H1 (cell line): ENCODE measurements around the gene NDEL1. TPM values are rescaled to one million over a fixed set of nuclear protein-coding genes. Genes with fewer than 3 reads are reported as not detected.

ENCODE experiments used
- CTCF ChIA-PET: fragments of 300-600 bp; sonication (Branson Sonifier 250); formaldehyde crosslinking; loops from one replicate; lab custom pipeline; 2021; ENCODE audit not compliant: partially characterized antibody; lab: Charles Lee
- POLR2A ChIA-PET: fragments of 300-600 bp; sonication (Branson Sonifier 250); formaldehyde crosslinking; loops from one replicate; lab custom pipeline; 2021; ENCODE audit warnings: inconsistent platforms; ENCODE audit not compliant: partially characterized antibody; lab: Charles Lee
- DNase-seq, 2 experiments: peaks; one replicate each; pipeline versions ENCODE4 v3.0.0 to v3.0.0-alpha.2; 2010 to 2022; ENCODE audit warnings: low spot score in 2 of 2, low read depth in 1 of 2, mixed read lengths in 1 of 2
- FAIRE-seq: peaks from 2 replicates; lab custom pipeline; 2011; peaks lifted over from hg19 to GRCh38; lab: Jason Lieb, UNC
- H2AFZ ChIP-seq: 2 replicates; pipeline ENCODE4 v1.8.1; 2012; ENCODE audit warnings: low read length, inconsistent platforms
- H2AK5ac ChIP-seq: 2 replicates; pipeline ENCODE4 v1.6.1; 2013; ENCODE audit warnings: low read depth, low read length
- H2BK120ac ChIP-seq: replicated peaks from 2 replicates; pipeline ENCODE3; 2013; ENCODE audit warnings: low read depth, low read length, inconsistent platforms
- H2BK12ac ChIP-seq: 2 replicates; pipeline ENCODE4 v1.6.1; 2013; ENCODE audit warnings: low read depth, low read length
- H2BK15ac ChIP-seq: 2 replicates; pipeline ENCODE4 v1.6.1; 2013; ENCODE audit warnings: low read length
- H2BK20ac ChIP-seq: 2 replicates; pipeline ENCODE4 v1.6.1; 2013; ENCODE audit warnings: low read length
- H2BK5ac ChIP-seq: 2 replicates; pipeline ENCODE4 v1.6.1; 2013; ENCODE audit warnings: low read depth, low read length
- H3K14ac ChIP-seq: 2 replicates; pipeline ENCODE4 v1.6.1; 2013; ENCODE audit warnings: inconsistent platforms; ENCODE audit not compliant: insufficient read length
- H3K18ac ChIP-seq: 2 replicates; pipeline ENCODE4 v1.6.1; 2013; ENCODE audit warnings: low read length; ENCODE audit errors: extremely low read depth
- H3K23ac ChIP-seq: 2 replicates; pipeline ENCODE4 v1.6.1; 2013; ENCODE audit warnings: inconsistent platforms; ENCODE audit not compliant: insufficient read length
- H3K23me2 ChIP-seq: 2 replicates; pipeline ENCODE4 v1.6.1; 2013; ENCODE audit warnings: low read depth, low read length
- H3K27ac ChIP-seq: 2 replicates; pipeline ENCODE4 v1.6.1; 2011; ENCODE audit warnings: low read depth, low read length, inconsistent platforms
- H3K27me3 ChIP-seq, 4 experiments: replicated peaks in 1 of 4; 1 replicate in 1 of 4; 2 replicates in 3 of 4; pipeline versions ENCODE4 v1.6.1 to v1.8.1; 2011 to 2013; ENCODE audit warnings: low read length in 3 of 4, mild to moderate bottlenecking in 3 of 4, inconsistent platforms in 2 of 4, mixed read lengths in 2 of 4, moderate library complexity in 1 of 4; ENCODE audit not compliant: control insufficient read depth in 3 of 4, insufficient read depth in 3 of 4; ENCODE audit errors: extremely low read depth in 1 of 4
- H3K36me3 ChIP-seq, 4 experiments: 2 replicates each; pipeline versions ENCODE4 v1.6.1 to v1.8.1; 2011 to 2013; ENCODE audit warnings: mild to moderate bottlenecking in 4 of 4, low read length in 3 of 4, moderate library complexity in 2 of 4, control low read depth in 1 of 4, inconsistent platforms in 1 of 4; ENCODE audit not compliant: insufficient read depth in 4 of 4, control insufficient read depth in 2 of 4
- H3K4ac ChIP-seq: replicated peaks from 2 replicates; pipeline ENCODE3; 2013; ENCODE audit warnings: low read length, low read depth, mixed read lengths, inconsistent platforms; ENCODE audit not compliant: insufficient read length
- H3K4me1 ChIP-seq, 4 experiments: replicated peaks in 1 of 4; 1 replicate in 1 of 4; 2 replicates in 3 of 4; pipeline versions ENCODE4 v1.6.1 to v1.8.1; 2011 to 2013; ENCODE audit warnings: low read length in 3 of 4, inconsistent platforms in 2 of 4, mixed read lengths in 1 of 4; ENCODE audit not compliant: insufficient read depth in 4 of 4, control insufficient read depth in 3 of 4
- H3K4me2 ChIP-seq, 2 experiments: 2 replicates each; pipeline versions ENCODE4 v1.6.1 to v1.8.1; 2011 to 2013; ENCODE audit warnings: low read depth in 2 of 2, low read length in 2 of 2, control low read depth in 1 of 2, inconsistent platforms in 1 of 2, mild to moderate bottlenecking in 1 of 2; ENCODE audit not compliant: insufficient read depth in 1 of 2
- H3K4me3 ChIP-seq, 4 experiments: fragments of 200-600, 300-600 bp in 1 of 4; sonication (generic), shearing (Covaris generic), sonication (Bioruptor Twin) in 1 of 4; 2 replicates each; pipeline versions ENCODE4 v1.5.1 to v1.8.1; 2011 to 2016; ENCODE audit warnings: low read length in 4 of 4, low read depth in 3 of 4, control low read depth in 2 of 4, inconsistent platforms in 2 of 4, mild to moderate bottlenecking in 2 of 4, mixed read lengths in 1 of 4, moderate library complexity in 1 of 4; ENCODE audit not compliant: insufficient read depth in 2 of 4; ENCODE audit errors: extremely low read depth in 1 of 4
- H3K56ac ChIP-seq: replicated peaks from 2 replicates; pipeline ENCODE3; 2013; ENCODE audit warnings: low read depth, mild to moderate bottlenecking, mixed read lengths, low read length, inconsistent platforms; ENCODE audit not compliant: insufficient read length
- H3K79me1 ChIP-seq: 2 replicates; pipeline ENCODE4 v1.6.1; 2013; ENCODE audit warnings: low read depth, low read length, control low read depth
- H3K79me2 ChIP-seq, 2 experiments: 2 replicates each; pipeline versions ENCODE4 v1.6.1 to v1.8.1; 2012 to 2013; ENCODE audit warnings: low read length in 2 of 2, mild to moderate bottlenecking in 2 of 2, inconsistent platforms in 1 of 2; ENCODE audit not compliant: insufficient read depth in 2 of 2, control insufficient read depth in 1 of 2
- H3K9ac ChIP-seq, 4 experiments: replicated peaks in 1 of 4; 1 replicate in 1 of 4; 2 replicates in 3 of 4; pipeline versions ENCODE4 v1.6.1 to v1.8.1; 2011 to 2013; ENCODE audit warnings: low read depth in 3 of 4, low read length in 3 of 4, control low read depth in 2 of 4, mild to moderate bottlenecking in 2 of 4, moderate library complexity in 2 of 4, inconsistent platforms in 1 of 4; ENCODE audit errors: extremely low read depth in 1 of 4
- H3K9me3 ChIP-seq, 2 experiments: 2 replicates each; pipeline versions ENCODE4 v1.6.1 to v1.8.1; 2012 to 2013; ENCODE audit warnings: mild to moderate bottlenecking in 2 of 2, moderate library complexity in 2 of 2, control low read depth in 1 of 2, inconsistent platforms in 1 of 2, low read depth in 1 of 2, low read length in 1 of 2, mixed read lengths in 1 of 2; ENCODE audit not compliant: insufficient read depth in 2 of 2
- H4K20me1 ChIP-seq, 2 experiments: replicated peaks in 1 of 2; 2 replicates each; pipeline versions ENCODE3 to v1.8.1; 2011 to 2013; ENCODE audit warnings: inconsistent platforms in 2 of 2, low read length in 2 of 2, mild to moderate bottlenecking in 1 of 2; ENCODE audit not compliant: insufficient read depth in 2 of 2, control insufficient read depth in 1 of 2
- H4K5ac ChIP-seq: 2 replicates; pipeline ENCODE4 v1.6.1; 2013; ENCODE audit warnings: low read length, low read depth, mixed read lengths, inconsistent platforms; ENCODE audit not compliant: insufficient read length
- H4K8ac ChIP-seq: 2 replicates; pipeline ENCODE4 v1.8.0; 2013; ENCODE audit warnings: mild to moderate bottlenecking, moderate library complexity, low read length, inconsistent platforms; ENCODE audit not compliant: insufficient read depth; ENCODE audit errors: extremely low read depth
- H4K91ac ChIP-seq: replicated peaks from 2 replicates; pipeline ENCODE3; 2013; ENCODE audit warnings: low read length, mixed read lengths, inconsistent platforms; ENCODE audit not compliant: insufficient read length
- ASH2L ChIP-seq: fragments of 200-600, 300-600 bp; sonication (generic); IDR thresholded peaks from one replicate; pipeline ENCODE4 v1.7.1; 2017; ENCODE audit warnings: low read length
- BCL11A ChIP-seq, 2 experiments: IDR thresholded peaks; one replicate each; pipeline ENCODE4 v1.6.1; 2011; ENCODE audit warnings: low read depth in 2 of 2, low read length in 2 of 2, mild to moderate bottlenecking in 2 of 2
- EP300 ChIP-seq, 2 experiments: IDR thresholded peaks; 1 replicate in 1 of 2; 2 replicates in 1 of 2; pipeline ENCODE4 v1.6.1; 2011 to 2012; ENCODE audit warnings: low read depth in 2 of 2, low read length in 2 of 2, mild to moderate bottlenecking in 2 of 2, borderline replicate concordance in 1 of 2, inconsistent platforms in 1 of 2, moderate library complexity in 1 of 2
- HDAC6 ChIP-seq: IDR thresholded peaks from one replicate; pipeline ENCODE4 v1.7.1; 2012; ENCODE audit warnings: low read depth, mild to moderate bottlenecking, inconsistent platforms, low read length, moderate library complexity
- KDM5A ChIP-seq: fragments of 200-600 bp; IDR thresholded peaks from 2 replicates; pipeline ENCODE4 v1.7.1; 2012; ENCODE audit warnings: mild to moderate bottlenecking, low read length, inconsistent platforms, mixed read lengths
- NRF1 ChIP-seq: IDR thresholded peaks from 2 replicates; pipeline ENCODE4 v1.6.1; 2011; ENCODE audit warnings: mild to moderate bottlenecking, low read depth, low read length, improper control_type of control experiment
- SIX5 ChIP-seq: IDR thresholded peaks from 2 replicates; pipeline ENCODE4 v1.6.1; 2011; ENCODE audit warnings: mild to moderate bottlenecking, low read depth, low read length
- SP1 ChIP-seq: IDR thresholded peaks from 2 replicates; pipeline ENCODE4 v1.6.1; 2011; ENCODE audit warnings: low read depth, low read length
- TAF7 ChIP-seq: optimal IDR thresholded peaks from 2 replicates; pipeline ENCODE3; 2011; ENCODE audit warnings: low read depth, mild to moderate bottlenecking, inconsistent platforms, low read length, moderate library complexity, borderline replicate concordance
- WGBS, 2 experiments: shearing (Covaris generic) in 1 of 2; methylation state at CpG; one replicate each; pipeline versions ENCODE4 v1.1.6 to v1.1.7; 2013 to 2015; ENCODE audit warnings: low lambda C conversion rate in 2 of 2, mixed read lengths in 2 of 2, inconsistent platforms in 1 of 2, low coverage in 1 of 2, missing lambda C conversion rate in 1 of 2; ENCODE audit not compliant: insufficient replicate concordance in 2 of 2, insufficient coverage in 1 of 2, insufficient read length in 1 of 2; ENCODE audit errors: extremely low coverage in 1 of 2, missing lambda C conversion rate in 1 of 2; 5-methylcytosine and 5-hydroxymethylcytosine counted together
- polyA plus RNA-seq, 7 experiments: library from polyadenylated mRNA; depleted of rRNA in 3 of 7; stranded (reverse) in 5 of 7; unstranded in 2 of 7; fragments of >200 nt in 5 of 7; fragments of 200-250 nt in 2 of 7; gene quantifications; 1 replicate in 5 of 7; 2 replicates in 1 of 7; 4 replicates in 1 of 7; pipeline versions ENCODE4 v1.2.1 to v1.2.3, GENCODE V29; 2011 to 2013; ENCODE audit warnings: missing spikeins in 2 of 7, mixed read lengths in 2 of 7
- total RNA-seq: library from RNA; stranded (reverse); fragmentation: NEBNext Ultra II Directional; extraction: Animal tissue kit (Norgen Biotek cat#: 25700); gene quantifications from 2 replicates; pipeline ENCODE4 v1.2.1, GENCODE V29; 2021

NDEL1 gene
- total and polyA plus RNA-seq, 2 of the 8 experiments (the other 6 are each of a cell fraction or from before 2014, with no cell fraction given): 31.1 to 32.9 TPM

DNA sequence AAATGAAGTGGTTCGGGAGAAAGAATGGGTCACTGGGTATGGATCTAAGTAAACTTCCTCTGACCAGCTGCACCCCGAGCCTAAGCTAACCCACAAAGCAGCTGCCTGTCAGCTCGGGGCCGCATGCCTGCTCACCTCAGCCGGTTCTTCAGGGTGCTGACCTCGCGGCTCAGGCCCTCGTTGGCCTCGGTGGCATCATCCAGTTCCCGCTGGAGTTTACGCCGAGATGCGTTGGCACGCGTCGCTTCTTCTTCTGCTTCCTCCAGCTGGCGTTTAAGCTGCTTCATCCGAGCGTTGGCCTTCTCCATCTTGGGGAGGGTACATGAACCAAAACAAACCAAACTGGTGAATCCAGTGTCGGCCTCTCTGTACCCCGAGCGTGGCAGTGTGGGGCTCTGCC is 41.1 kb downstream of the NDEL1 start:
- whole genome bisulfite sequencing, 2 experiments: 95% methylated on average over 22 of the region's 22 CpGs; no CpG with 5 or more reads in 1 of the 2 experiments
- FAIRE-seq: no peak
- Histone ChIP-seq H2BK120ac (no peak overlapping the region), H4K5ac (no peak overlapping the region), H3K4ac (no peak overlapping the region), H2BK15ac (no peak overlapping the region), H2BK12ac (no peak overlapping the region), H2AFZ (no peak overlapping the region), H3K4me2 (no peak overlapping the region), H4K8ac (no peak overlapping the region), H4K20me1 (peaks cover 7 to 9% of the 10 kb centered on the region in 2 experiments), H3K14ac (no peak overlapping the region), H3K4me1 (no peaks in the 10 kb centered on the region), H3K4me3 (no peak overlapping the region), H3K79me2 (no peaks in the 10 kb centered on the region), H3K56ac (no peak overlapping the region), H2AK5ac (no peak overlapping the region), H2BK5ac (no peak overlapping the region), H3K9ac (no peak overlapping the region), H3K23ac (no peak overlapping the region), H3K18ac (no peak overlapping the region), H3K27ac (no peak overlapping the region), H3K27me3 (no peaks in the 10 kb centered on the region), H4K91ac (no peak overlapping the region), H3K9me3 (no peaks in the 10 kb centered on the region), H3K36me3 (peaks cover 51 to 81% (median 69%) of the 10 kb centered on the region in 4 experiments), H3K23me2 (no peaks in the 10 kb centered on the region), H3K79me1 (no peaks in the 10 kb centered on the region; the same call in 1 of the 2 replicates), H2BK20ac (no peak overlapping the region)
- no peak for TF ChIP-seq NRF1
- no peak for TF ChIP-seq HDAC6
- no peak for TF ChIP-seq BCL11A (IDR thresholded peaks at IDR 0.05; ENCODE audit: low read depth in 2 of 2, low read length in 2 of 2)
- no peak for TF ChIP-seq ASH2L
- no peak for TF ChIP-seq KDM5A
- TF ChIP-seq EP300 (IDR thresholded peaks at IDR 0.05; ENCODE audit: borderline replicate concordance in 1 of 2, low read depth in 2 of 2, low read length in 2 of 2): no peak
- no peak for TF ChIP-seq SIX5
- no peak for TF ChIP-seq TAF7
- no peak for TF ChIP-seq SP1
- ChIA-PET CTCF (interaction anchor here (1.1 to 2.6 kb wide), 4 partner anchors 10 to 67 kb away, joined by 3 to 9 read pairs (median 4); no protein-coding TSS in a partner anchor), POLR2A (interaction anchor here (1.3 kb wide), 1 partner anchor 9 kb away, joined by 5 read pairs; no protein-coding TSS in a partner anchor)
- no peak for DNase-seq
